HEK293 (cell line): Measurements from ENCODE around the gene DENND1C.

Experiments used
- BCL11A ChIP-seq: fragments of 450-650 bp; formaldehyde crosslinking; IDR thresholded peaks from 2 replicates; pipeline ENCODE4 v1.5.1; 2016; ENCODE audit warnings: low read depth, missing biosample characterization, missing genetic modification characterization
- BCL6B ChIP-seq: fragments of 450-650 bp; formaldehyde crosslinking; IDR thresholded peaks from 2 replicates; pipeline ENCODE4 v1.5.1; 2017; ENCODE audit warnings: missing biosample characterization, missing genetic modification characterization
- FEZF1 ChIP-seq: fragments of 450-650 bp; formaldehyde crosslinking; IDR thresholded peaks from 2 replicates; pipeline ENCODE4 v1.5.1; 2016; ENCODE audit warnings: missing biosample characterization, missing genetic modification characterization
- GLI2 ChIP-seq: fragments of 450-650 bp; formaldehyde crosslinking; IDR thresholded peaks from 2 replicates; pipeline ENCODE4; 2017; ENCODE audit warnings: missing biosample characterization, missing genetic modification characterization, low read depth, borderline replicate concordance
- GLI4 ChIP-seq: fragments of 450-650 bp; formaldehyde crosslinking; IDR thresholded peaks from 2 replicates; pipeline ENCODE4 v1.5.1; 2016; ENCODE audit warnings: missing biosample characterization, missing genetic modification characterization
- HIC1 ChIP-seq: fragments of 450-650 bp; formaldehyde crosslinking; IDR thresholded peaks from 2 replicates; pipeline ENCODE4 v1.5.1; 2016; ENCODE audit warnings: missing biosample characterization, missing genetic modification characterization
- HOXA7 ChIP-seq: sonication (generic); formaldehyde crosslinking; IDR thresholded peaks from 2 replicates; pipeline ENCODE4 v1.8.1; 2022; ENCODE audit warnings: missing genetic modification reagents, borderline replicate concordance
- PBX3 ChIP-seq: sonication (generic); formaldehyde crosslinking; IDR thresholded peaks from 2 replicates; pipeline ENCODE4 v1.8.1; 2022; ENCODE audit warnings: mild to moderate bottlenecking, moderate library complexity, missing genetic modification reagents
- PRDM4 ChIP-seq: fragments of 450-650 bp; formaldehyde crosslinking; IDR thresholded peaks from 2 replicates; pipeline ENCODE4 v1.5.1; 2017; ENCODE audit warnings: missing biosample characterization, missing genetic modification characterization
- REPIN1 ChIP-seq: fragments of 450-650 bp; formaldehyde crosslinking; IDR thresholded peaks from 2 replicates; pipeline ENCODE4 v1.5.1; 2017; ENCODE audit warnings: missing biosample characterization, missing genetic modification characterization, low read depth
- ZFP37 ChIP-seq: fragments of 450-650 bp; formaldehyde crosslinking; IDR thresholded peaks from 2 replicates; pipeline ENCODE4 v1.5.1; 2016; ENCODE audit warnings: missing biosample characterization, missing genetic modification characterization
- ZIC2 ChIP-seq: fragments of 450-650 bp; formaldehyde crosslinking; IDR thresholded peaks from 2 replicates; pipeline ENCODE4 v1.5.1; 2016; ENCODE audit warnings: missing biosample characterization, missing genetic modification characterization
- ZNF112 ChIP-seq: fragments of 450-650 bp; formaldehyde crosslinking; IDR thresholded peaks from 2 replicates; pipeline ENCODE4 v1.5.0; 2017; ENCODE audit warnings: missing biosample characterization, missing genetic modification characterization
- ZNF114 ChIP-seq: fragments of 450-650 bp; formaldehyde crosslinking; IDR thresholded peaks from 2 replicates; pipeline ENCODE4 v1.5.0; 2017; ENCODE audit warnings: missing biosample characterization, missing genetic modification characterization
- ZNF121 ChIP-seq: fragments of 450-650 bp; formaldehyde crosslinking; IDR thresholded peaks from 2 replicates; pipeline ENCODE4 v1.5.1; 2016; ENCODE audit warnings: missing biosample characterization, missing genetic modification characterization
- ZNF133 ChIP-seq: fragments of 450-650 bp; formaldehyde crosslinking; IDR thresholded peaks from 2 replicates; pipeline ENCODE4 v1.5.1; 2016; ENCODE audit warnings: missing biosample characterization, missing genetic modification characterization
- ZNF19 ChIP-seq: fragments of 450-650 bp; formaldehyde crosslinking; IDR thresholded peaks from 2 replicates; pipeline ENCODE4; 2016; ENCODE audit warnings: missing biosample characterization, missing genetic modification characterization, low read depth
- ZNF2 ChIP-seq: fragments of 450-650 bp; formaldehyde crosslinking; IDR thresholded peaks from 2 replicates; pipeline ENCODE4 v1.5.1; 2016; ENCODE audit warnings: missing biosample characterization, missing genetic modification characterization
- ZNF211 ChIP-seq: fragments of 450-650 bp; formaldehyde crosslinking; IDR thresholded peaks from 2 replicates; pipeline ENCODE4 v1.5.1; 2016; ENCODE audit warnings: low read depth, missing biosample characterization, missing genetic modification characterization
- ZNF23 ChIP-seq: fragments of 450-650 bp; formaldehyde crosslinking; IDR thresholded peaks from 2 replicates; pipeline ENCODE4 v1.5.1; 2016; ENCODE audit warnings: missing biosample characterization, missing genetic modification characterization, borderline replicate concordance
- ZNF248 ChIP-seq: fragments of 450-650 bp; formaldehyde crosslinking; IDR thresholded peaks from 2 replicates; pipeline ENCODE4 v1.5.1; 2017; ENCODE audit warnings: missing biosample characterization, missing genetic modification characterization
- ZNF280D ChIP-seq: fragments of 450-650 bp; formaldehyde crosslinking; IDR thresholded peaks from 2 replicates; pipeline ENCODE4 v1.5.1; 2016; ENCODE audit warnings: missing biosample characterization, missing genetic modification characterization
- ZNF404 ChIP-seq: fragments of 450-650 bp; formaldehyde crosslinking; IDR thresholded peaks from 2 replicates; pipeline ENCODE4 v1.5.1; 2017; ENCODE audit warnings: missing biosample characterization, missing genetic modification characterization
- ZNF48 ChIP-seq: fragments of 450-650 bp; formaldehyde crosslinking; IDR thresholded peaks from 2 replicates; pipeline ENCODE4 v1.5.1; 2016; ENCODE audit warnings: missing biosample characterization, missing genetic modification characterization
- ZNF548 ChIP-seq: fragments of 450-650 bp; formaldehyde crosslinking; IDR thresholded peaks from 2 replicates; pipeline ENCODE4 v1.5.1; 2016; ENCODE audit warnings: missing biosample characterization, missing genetic modification characterization
- ZNF654 ChIP-seq: fragments of 450-650 bp; formaldehyde crosslinking; IDR thresholded peaks from 2 replicates; pipeline ENCODE4 v1.5.1; 2016; ENCODE audit warnings: low read depth, missing biosample characterization, missing genetic modification characterization
- ZNF664 ChIP-seq: fragments of 450-650 bp; formaldehyde crosslinking; IDR thresholded peaks from 2 replicates; pipeline ENCODE4 v1.5.1; 2016; ENCODE audit warnings: missing biosample characterization, missing genetic modification characterization
- ZNF670 ChIP-seq: fragments of 450-650 bp; formaldehyde crosslinking; IDR thresholded peaks from 2 replicates; pipeline ENCODE4 v1.5.1; 2016; ENCODE audit warnings: missing biosample characterization, missing genetic modification characterization, low read depth
- ZNF707 ChIP-seq: fragments of 450-650 bp; formaldehyde crosslinking; IDR thresholded peaks from 2 replicates; pipeline ENCODE4 v1.5.1; 2016; ENCODE audit warnings: missing biosample characterization, missing genetic modification characterization
- ZSCAN30 ChIP-seq: fragments of 450-650 bp; IDR thresholded peaks from 2 replicates; pipeline ENCODE4 v1.5.1; 2018; ENCODE audit warnings: missing biosample characterization, mild to moderate bottlenecking, missing genetic modification characterization, moderate library complexity

DENND1C gene

GRCh38 chr19:6460099-6460884 is 21.3 kb downstream of the DENND1C start (continued):
- TF ChIP-seq ZNF23 (tag by site-specific recombination) (no peak), ZSCAN30 (tag by site-specific recombination) (no peak), GLI4 (peak; percentile 87), BCL6B (tag by site-specific recombination) (no peak), ZNF112 (tag by site-specific recombination) (no peak), ZNF2 (tag by site-specific recombination) (peak; percentile 93), HIC1 (tag by site-specific recombination) (no peak; the same call in 1 of the 2 replicates), ZNF664 (tag by site-specific recombination) (0 out of 2 replicates have a peak, but pooled peaks have one; percentile 11), HOXA7 (CRISPR knock-in tag) (no peak), ZNF280D (tag by site-specific recombination) (no peak; the same call in 1 of the 2 replicates), ZNF121 (peak; percentile 50; the same call in 1 of the 2 replicates), GLI2 (tag by site-specific recombination) (no peak), ZNF133 (0 out of 2 replicates have a peak, but pooled peaks have one; percentile 1), FEZF1 (tag by site-specific recombination) (peak; percentile 45; the same call in 1 of the 2 replicates), ZNF707 (no peak), PBX3 (CRISPR knock-in tag) (peak; percentile 18; the same call in 1 of the 2 replicates), ZNF19 (tag by site-specific recombination) (no peak), PRDM4 (no peak), ZNF48 (tag by site-specific recombination) (no peak), ZNF670 (tag by site-specific recombination) (no peak), ZNF404 (tag by site-specific recombination) (no peak), REPIN1 (peak; percentile 72; the same call in 1 of the 2 replicates), ZNF211 (tag by site-specific recombination) (no peak), ZIC2 (tag by site-specific recombination) (peak; percentile 89), BCL11A (tag by site-specific recombination) (no peak; the same call in 1 of the 2 replicates), ZFP37 (tag by site-specific recombination) (peak; percentile 46; the same call in 1 of the 2 replicates), ZNF248 (tag by site-specific recombination) (no peak), ZNF654 (peak; percentile 4; the same call in 1 of the 2 replicates), ZNF548 (tag by site-specific recombination) (no peak), ZNF114 (tag by site-specific recombination) (no peak)
